Ovary (tissue), 9 donors: Measurements from ENCODE around the gene VHLL. TPM values are rescaled to one million over a fixed set of nuclear protein-coding genes. Genes with fewer than 3 reads are reported as not detected.

Experiments used
- DNase-seq, 5 donors: peaks; one replicate each; pipeline ENCODE4 v3.0.0-alpha.2; 2019 to 2020
- H3K27ac ChIP-seq, 2 donors: fragments of 200-600 bp; one replicate each; pipeline versions ENCODE4 v1.5.1 to v1.8.0; 2019 to 2022
- H3K27me3 ChIP-seq: fragments of 200-600 bp; one replicate; pipeline ENCODE4 v1.8.0; 2022
- H3K36me3 ChIP-seq: fragments of 200-600 bp; sonication (generic); one replicate; pipeline ENCODE4 v1.5.1; 2019
- H3K4me1 ChIP-seq: one replicate; pipeline ENCODE4 v1.8.1; 2013; ENCODE audit warnings: mild to moderate bottlenecking, moderate library complexity; ENCODE audit not compliant: insufficient read depth
- H3K4me3 ChIP-seq: fragments of 200-600 bp; sonication (generic); one replicate; pipeline ENCODE4 v1.5.1; 2017
- H3K9me3 ChIP-seq, 2 donors: fragments of 200-600 bp in 1 of 2; sonication (generic) in 1 of 2; one replicate each; pipeline versions ENCODE4 v1.5.1 to v1.8.1; 2013 to 2019; ENCODE audit warnings: mild to moderate bottlenecking in 1 of 2, moderate library complexity in 1 of 2
- CTCF ChIP-seq, 3 donors: fragments of 450-650 bp in 2 of 3; fragments of 200-600 bp in 1 of 3; IDR thresholded peaks; one replicate each; pipeline versions ENCODE4 v1.5.1 to v1.8.0; 2016 to 2022; ENCODE audit warnings: antibody characterized with exemption in 3 of 3, mild to moderate bottlenecking in 1 of 3
- EP300 ChIP-seq: sonication (generic); formaldehyde crosslinking; IDR thresholded peaks from one replicate; pipeline ENCODE4 v1.6.1; 2017; ENCODE audit warnings: antibody characterized with exemption
- POLR2A ChIP-seq: fragments of 450-650 bp; IDR thresholded peaks from one replicate; pipeline ENCODE4 v1.6.1; 2017; ENCODE audit warnings: antibody characterized with exemption, mild to moderate bottlenecking, moderate library complexity
- WGBS, 3 donors: extraction: QIAGEN DNeasy Blood & Tissue Kit in 1 of 3; methylation state at CpG; one replicate each; pipeline versions ENCODE4 v1.1.5 to v1.1.7; 2013 to 2017; 5-methylcytosine and 5-hydroxymethylcytosine counted together
- intact Hi-C, 4 donors: fragments of 100-400 bp; cut with DNase I; formaldehyde crosslinking; loops; one replicate each; pipeline versions ENCODE4 v1.11.0 to v1.15.1; 2022 to 2023
- polyA plus RNA-seq, 2 donors: library from polyadenylated mRNA; stranded (reverse); fragments of 200-250 nt in 1 of 2; fragments of 350-450 nt in 1 of 2; fragmentation: Illumina TruSeq in 1 of 2; extraction: RNeasy Lipid Tissue Mini Kit (QIAGEN cat#74804) in 1 of 2; gene quantifications; one replicate each; pipeline ENCODE4 v1.2.3, GENCODE V29; 2013 to 2014
- total RNA-seq, 7 donors: library from RNA; depleted of rRNA in 2 of 7; stranded (reverse); fragments of >200 nt in 2 of 7; fragmentation: NEBNext Ultra II Directional in 3 of 7; extraction: Animal tissue kit (Norgen Biotek cat#: 25700) in 3 of 7; gene quantifications; one replicate each; pipeline versions ENCODE4 v1.1.0 to v1.2.4, GENCODE V29; 2016 to 2023
- donor health status: DM: no; HTN: no; CAD: no; lungs with moderate emphysema.
- donor health status: DM: no; HTN: no; CAD: no.
- donor health status: Bipolar disorder and iron deficiency.
- donor health status: DM: yes; HTN: yes; CAD: no.
- donor health status: DM: no; HTN: no; CAD: no.
- donor health status: DM: yes; HTN: yes; CAD: no.

The VHLL gene
- total and polyA plus RNA-seq, 9 donors = 0.33 to 0.56 (median 0.40) TPM; not detected in 5

GRCh38 chr1:156295391-156295947 is 3.6 kb downstream of the VHLL start, which contains the start of gene GLMP:
Gene GLMP, minus strand, starts transcription at chr1:156295679. Its CDS starts 34 bp downstream, at chr1:156295645.
- Histone ChIP-seq H3K4me1 (peaks cover 7% of the 10 kb centered on the region), H3K9me3 (no peaks in the 10 kb centered on the region), H3K36me3 (no peaks in the 10 kb centered on the region), H3K27ac (peak within 1 kb of the TSS in 1 of 2 donors; percentile 36), H3K27me3 (no peaks in the 10 kb centered on the region), H3K4me3 (peak within 1 kb of the TSS; percentile 77)
- DNase-seq = peak; percentile 65 to 78 (median 67)
- TF ChIP-seq POLR2A = no peak
- no peak for TF ChIP-seq EP300
- TF ChIP-seq CTCF (IDR thresholded peaks at IDR 0.05) = peak in 1 of 3 donors; percentile 7
- intact Hi-C loops = no loop called here
- 0 to 1% (median 0%) methylated on average over 17 of the region's 17 CpGs for WGBS, 3 donors

GRCh38 chr1:156293895-156294294 is 5.2 kb downstream of the VHLL start:
- no peak for DNase-seq
- H3K4me3 ChIP-seq = no peak overlapping the region
- no peak overlapping the region for H3K27ac ChIP-seq
- TF ChIP-seq POLR2A (no peak), EP300 (no peak), CTCF (IDR thresholded peaks at IDR 0.05) (no peak)
- no peaks in the 10 kb centered on the region for H3K9me3 ChIP-seq
- intact Hi-C loops = no loop called here
- no peaks in the 10 kb centered on the region for H3K36me3 ChIP-seq
- H3K27me3 ChIP-seq = no peaks in the 10 kb centered on the region
- 85 to 89% (median 89%) methylated on average over 9 of the region's 9 CpGs for WGBS, 3 donors
- H3K4me1 ChIP-seq = peaks cover 7% of the 10 kb centered on the region

GRCh38 chr1:156293098-156293434 is 6.0 kb downstream of the VHLL start:
- Histone ChIP-seq H3K36me3 (no peaks in the 10 kb centered on the region), H3K27me3 (no peaks in the 10 kb centered on the region), H3K9me3 (no peaks in the 10 kb centered on the region), H3K4me3 (no peak overlapping the region), H3K27ac (peak overlapping the region in 1 of 2 donors; percentile 12), H3K4me1 (peaks cover 7% of the 10 kb centered on the region)
- TF ChIP-seq POLR2A = no peak
- no peak for TF ChIP-seq EP300
- TF ChIP-seq CTCF (IDR thresholded peaks at IDR 0.05) = no peak
- intact Hi-C loops = no loop called here
- WGBS, 3 donors = 85 to 88% (median 86%) methylated on average over 8 of the region's 8 CpGs
- no peak for DNase-seq

GRCh38 chr1:156291226-156292061 is 7.7 kb downstream of the VHLL start:
- no peaks in the 10 kb centered on the region for H3K27me3 ChIP-seq
- no peaks in the 10 kb centered on the region for H3K36me3 ChIP-seq
- H3K27ac ChIP-seq = peak overlapping the region; percentile 75 to 85
- no peaks in the 10 kb centered on the region for H3K9me3 ChIP-seq
- H3K4me3 ChIP-seq = peak overlapping the region; percentile 45
- WGBS, 3 donors = 3 to 6% (median 4%) methylated on average over 32 to 37 of the region's 37 CpGs
- intact Hi-C loops = no loop called here
- TF ChIP-seq EP300 (no peak), CTCF (IDR thresholded peaks at IDR 0.05) (no peak), POLR2A (no peak)
- H3K4me1 ChIP-seq = peaks cover 7% of the 10 kb centered on the region
- peak; percentile 88 to 91 (median 89) for DNase-seq
